ENCODE data around the gene TFDP1.
A peak's percentile ranks its signal among the peaks of the same experiment; 100 is the strongest.
"Not testable (repeated sequence)": the region's sequence is repeated elsewhere in the genome, so short reads cannot be mapped to it uniquely, and the experiment has no call there.

The TFDP1 gene

GRCh38 chr13:113594066-113594821, 9.7 kb downstream of the TFDP1 start:
- intact Hi-C loops (cut with DNase I) = not testable (repeated sequence)

GRCh38 chr13:113595131-113595530, 10.6 kb downstream of the TFDP1 start:
- intact Hi-C loops (cut with DNase I) = no loop called here

More at GRCh38 chr13:113594066-113594821, 9.7 kb downstream of the TFDP1 start:
- peak in 1 of 10 donors; percentile 60 for DNase-seq

GRCh38 chr13:113596321-113597200, 12.0 kb downstream of the TFDP1 start:
- intact Hi-C loops (cut with DNase I) = no loop called here
- peak in 3 of 10 donors; percentile 0 to 83 (median 72) for DNase-seq

More at GRCh38 chr13:113595131-113595530, 10.6 kb downstream of the TFDP1 start:
- DNase-seq = peak in 1 of 10 donors; percentile 17

- intact Hi-C loops (cut with DNase I) = no loop called here
- DNase-seq = peak in 3 of 10 donors; percentile 33 to 69 (median 52)
These were observed 13.0 kb downstream of the TFDP1 start for GRCh38 chr13:113597391-113598080.

- intact Hi-C loops (cut with DNase I) = no loop called here
These were observed 13.5 kb downstream of the TFDP1 start for GRCh38 chr13:113598081-113598410.

GRCh38 chr13:113598481-113598880, 13.9 kb downstream of the TFDP1 start:
- intact Hi-C loops (cut with DNase I) = no loop called here
- peak in 3 of 10 donors; percentile 8 to 67 (median 48) for DNase-seq

More at GRCh38 chr13:113598081-113598410, 13.5 kb downstream of the TFDP1 start:
- peak in 2 of 10 donors; percentile 27 to 57 for DNase-seq

GRCh38 chr13:113599391-113599790, 14.8 kb downstream of the TFDP1 start:
- DNase-seq = peak in 3 of 10 donors; percentile 51 to 68 (median 67)
- intact Hi-C loops (cut with DNase I) = no loop called here

GRCh38 chr13:113601166-113602070, 16.9 kb downstream of the TFDP1 start:
- intact Hi-C loops (cut with DNase I) = no loop called here
- peak in 3 of 10 donors; percentile 56 to 64 (median 60) for DNase-seq

GRCh38 chr13:113602291-113602988, 17.9 kb downstream of the TFDP1 start:
- intact Hi-C loops (cut with DNase I) = no loop called here
- peak in 3 of 10 donors; percentile 31 to 56 (median 49) for DNase-seq

- intact Hi-C loops (cut with DNase I) = no loop called here
- peak in 2 of 10 donors; percentile 29 to 71 for DNase-seq
These were observed 18.7 kb downstream of the TFDP1 start for GRCh38 chr13:113603116-113603710.

- intact Hi-C loops (cut with DNase I) = no loop called here
- DNase-seq = peak in 1 of 10 donors; percentile 66
These were observed 19.6 kb downstream of the TFDP1 start for GRCh38 chr13:113604186-113604585.

GRCh38 chr13:113605461-113605860, 20.9 kb downstream of the TFDP1 start:
- intact Hi-C loops (cut with DNase I) = no loop called here
- peak in 1 of 10 donors; percentile 80 for DNase-seq

- DNase-seq = peak in 2 of 10 donors; percentile 64 to 72
- intact Hi-C loops (cut with DNase I) = no loop called here
These were observed 21.4 kb downstream of the TFDP1 start for GRCh38 chr13:113605866-113606438.

- intact Hi-C loops (cut with DNase I) = no loop called here
- DNase-seq = peak in 3 of 10 donors; percentile 39 to 77 (median 74)
These were observed 22.7 kb downstream of the TFDP1 start for GRCh38 chr13:113607056-113607888.

- intact Hi-C loops (cut with DNase I) = no loop called here
- peak in 2 of 10 donors; percentile 64 to 78 for DNase-seq
These were observed 23.5 kb downstream of the TFDP1 start for GRCh38 chr13:113607889-113608635.

- intact Hi-C loops (cut with DNase I) = no loop called here
- DNase-seq = peak in 2 of 10 donors; percentile 65 to 77
These were observed 24.5 kb downstream of the TFDP1 start for GRCh38 chr13:113608967-113609533.

Data from posterior cingulate gyrus (tissue), 11 donors.